C4-2B (cell line): ENCODE results near the gene OR11H12.
"Not testable (repeated sequence)": the region's sequence is repeated elsewhere in the genome, so short reads cannot be mapped to it uniquely, and the experiment has no call there.

Source experiments
- CTCF ChIP-seq: fragments of 450-650 bp; conservative IDR thresholded peaks from 2 replicates; pipeline ENCODE4 v1.5.1; 2017; ENCODE audit warnings: mild to moderate bottlenecking
- ZFX ChIP-seq: fragments of 450-650 bp; IDR thresholded peaks from 2 replicates; pipeline ENCODE4 v1.6.1; 2017

GRCh38 chr14:18600817-18601216 is at the start of gene OR11H12:
- not testable (repeated sequence) for TF ChIP-seq CTCF, ZFX
